K562 (cell line): ENCODE data around the gene SCARF2. TPM values are rescaled to one million over a fixed set of nuclear protein-coding genes. Genes with fewer than 3 reads are reported as not detected.

ENCODE experiments used
- CHD1 ChIP-seq: fragments of 200-600 bp; sonication (generic); IDR thresholded peaks from one replicate; pipeline ENCODE4 v1.6.1; 2012; ENCODE audit warnings: mild to moderate bottlenecking, moderate library complexity, low read length, inconsistent platforms
- DMBX1 ChIP-seq: fragments of 250-450 bp; sonication (Bioruptor Pico); IDR thresholded peaks from 2 replicates; pipeline ENCODE4 v1.8.0; 2022; ENCODE audit warnings: inconsistent platforms, mild to moderate bottlenecking, moderate library complexity, borderline replicate concordance
- ETV5 ChIP-seq: sonication (generic); formaldehyde crosslinking; IDR thresholded peaks from 2 replicates; pipeline ENCODE4 v1.4.0; 2020; ENCODE audit warnings: low read depth, mild to moderate bottlenecking, missing genetic modification reagents
- GTF2E2 ChIP-seq: fragments of 200-800 bp; sonication (Bioruptor generic); IDR thresholded peaks from 2 replicates; pipeline ENCODE4 v1.6.1; 2016; ENCODE audit warnings: missing genetic modification characterization, missing compliant biosample characterization
- HDAC2 ChIP-seq: fragments of 450-650 bp; IDR thresholded peaks from 2 replicates; pipeline ENCODE4 v1.6.1; 2016; ENCODE audit warnings: mild to moderate bottlenecking
- MECOM ChIP-seq: fragments of 250-450 bp; sonication (Bioruptor Pico); IDR thresholded peaks from 2 replicates; pipeline ENCODE4 v1.8.0; 2022; ENCODE audit warnings: inconsistent platforms
- NR2C2 ChIP-seq, 2 experiments: fragments of 200-800 bp in 1 of 2; sonication (Bioruptor generic) in 1 of 2; sonication (generic) in 1 of 2; formaldehyde crosslinking in 1 of 2; IDR thresholded peaks; 2 replicates each; pipeline versions ENCODE4 v1.6.1 to v1.8.0; 2016 to 2022; ENCODE audit warnings: mild to moderate bottlenecking in 1 of 2, missing compliant biosample characterization in 1 of 2, missing genetic modification characterization in 1 of 2, missing genetic modification reagents in 1 of 2
- SREBF2 ChIP-seq: sonication (generic); formaldehyde crosslinking; IDR thresholded peaks from 2 replicates; pipeline ENCODE4 v1.4.0; 2020; ENCODE audit warnings: mild to moderate bottlenecking, missing genetic modification reagents
- ZFP30 ChIP-seq: fragments of 250-450 bp; sonication (Bioruptor Pico); IDR thresholded peaks from 2 replicates; pipeline ENCODE4 v1.8.0; 2022; ENCODE audit warnings: moderate library complexity, mild to moderate bottlenecking, inconsistent platforms, borderline replicate concordance
- ZKSCAN1 ChIP-seq: fragments of 150-350 bp; IDR thresholded peaks from 2 replicates; pipeline ENCODE4 v1.6.1; 2016; ENCODE audit warnings: low read depth, low read length
- ZNF146 ChIP-seq: IDR thresholded peaks from one replicate; pipeline ENCODE4 v1.6.1; 2018; ENCODE audit warnings: missing compliant biosample characterization; ENCODE audit not compliant: unreplicated experiment
- ZSCAN32 ChIP-seq: fragments of 450-650 bp; formaldehyde crosslinking; IDR thresholded peaks from 2 replicates; pipeline ENCODE4 v1.4.0; 2020; ENCODE audit warnings: mild to moderate bottlenecking, moderate library complexity
- polyA plus RNA-seq, 8 experiments: library from polyadenylated mRNA; depleted of rRNA in 4 of 8; stranded (reverse) in 5 of 8; unstranded in 3 of 8; fragments of >200 nt; fragmentation: Nextera tagmentation in 2 of 8; fragmentation: Illumina TruSeq in 1 of 8; extraction: Ambion mirVana in 2 of 8; extraction: Trizol in 1 of 8; gene quantifications; 2 replicates each; pipeline versions ENCODE4 v1.2.1 to v1.2.3, GENCODE V29; 2011 to 2014; ENCODE audit warnings: inconsistent platforms in 1 of 8, missing spikeins in 1 of 8
- total RNA-seq, 7 experiments: library from RNA; depleted of rRNA in 6 of 7; stranded (reverse); fragments of >200 nt in 6 of 7; fragmentation: Illumina TruSeq in 2 of 7; extraction: Trizol in 2 of 7; gene quantifications; 2 replicates each; pipeline versions ENCODE4 v1.2.1 to v1.2.3, GENCODE V29; 2011 to 2021; ENCODE audit warnings: low replicate concordance in 1 of 7
- TF ChIP-seq, protein P1 (sequence below): fragments of 250-450 bp; sonication (Bioruptor Pico); IDR thresholded peaks from 2 replicates; pipeline ENCODE4 v1.4.0; 2020; ENCODE audit warnings: mild to moderate bottlenecking, moderate library complexity
- TF ChIP-seq, protein P2 (sequence below): sonication (generic); formaldehyde crosslinking; IDR thresholded peaks from 2 replicates; pipeline ENCODE4 v1.8.0; 2022; ENCODE audit warnings: mild to moderate bottlenecking, missing genetic modification reagents
- TF ChIP-seq, protein P3 (sequence below): fragments of 250-450 bp; sonication (Bioruptor Pico); IDR thresholded peaks from 2 replicates; pipeline ENCODE4 v1.4.0; 2020; ENCODE audit warnings: mild to moderate bottlenecking, moderate library complexity, borderline replicate concordance
- TF ChIP-seq, protein P4 (sequence below): sonication (generic); formaldehyde crosslinking; IDR thresholded peaks from 2 replicates; pipeline ENCODE4 v1.9.0; 2022; ENCODE audit warnings: mild to moderate bottlenecking, missing genetic modification reagents
- TF ChIP-seq, protein P5 (sequence below): sonication (generic); formaldehyde crosslinking; IDR thresholded peaks from 2 replicates; pipeline ENCODE4 v1.8.0; 2022; ENCODE audit warnings: missing genetic modification reagents, mild to moderate bottlenecking, moderate library complexity, borderline replicate concordance

SCARF2 gene
- total and polyA plus RNA-seq, 9 of the 15 experiments (the other 6 are each of a cell fraction or from before 2014, with no cell fraction given): 0.06 to 0.32 (median 0.21) TPM; not detected in 5

DNA sequence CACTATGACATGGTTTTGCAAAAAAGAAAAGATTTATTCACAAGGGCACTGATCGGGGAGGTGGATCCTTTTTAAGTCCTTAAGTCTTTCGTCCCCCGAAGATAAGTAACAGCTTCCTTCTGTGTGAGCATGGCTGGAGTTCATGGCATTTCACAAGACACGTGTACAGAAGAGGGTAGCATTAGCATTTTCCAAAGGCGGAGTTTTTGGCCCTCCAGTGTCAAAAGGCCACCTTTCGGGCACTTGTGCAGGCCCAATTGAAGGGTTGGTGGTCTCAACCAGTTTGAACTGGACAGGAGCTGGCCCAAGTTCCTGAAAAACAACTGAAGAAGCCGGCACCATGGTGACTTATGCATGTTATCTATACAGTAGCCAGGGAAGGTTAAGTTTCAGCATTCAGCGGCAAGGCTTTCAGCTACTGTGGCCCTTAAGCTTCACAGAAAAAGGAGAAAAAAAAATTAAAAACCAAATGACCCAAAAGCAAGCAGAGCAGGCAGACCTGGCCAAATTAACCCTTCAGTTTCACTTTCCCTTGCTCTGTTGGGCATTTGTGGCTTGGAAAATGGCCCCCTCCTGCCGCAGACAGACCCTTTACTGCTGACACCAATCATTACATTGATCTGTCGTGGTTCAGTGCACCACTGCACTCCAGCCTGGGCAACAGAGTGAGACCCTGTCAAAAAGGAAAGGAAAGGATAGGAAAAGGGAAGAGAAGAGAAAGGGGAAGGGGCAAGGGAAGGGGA, 25.0 kb downstream of the SCARF2 start (continued):
- TF ChIP-seq, protein P1, sequence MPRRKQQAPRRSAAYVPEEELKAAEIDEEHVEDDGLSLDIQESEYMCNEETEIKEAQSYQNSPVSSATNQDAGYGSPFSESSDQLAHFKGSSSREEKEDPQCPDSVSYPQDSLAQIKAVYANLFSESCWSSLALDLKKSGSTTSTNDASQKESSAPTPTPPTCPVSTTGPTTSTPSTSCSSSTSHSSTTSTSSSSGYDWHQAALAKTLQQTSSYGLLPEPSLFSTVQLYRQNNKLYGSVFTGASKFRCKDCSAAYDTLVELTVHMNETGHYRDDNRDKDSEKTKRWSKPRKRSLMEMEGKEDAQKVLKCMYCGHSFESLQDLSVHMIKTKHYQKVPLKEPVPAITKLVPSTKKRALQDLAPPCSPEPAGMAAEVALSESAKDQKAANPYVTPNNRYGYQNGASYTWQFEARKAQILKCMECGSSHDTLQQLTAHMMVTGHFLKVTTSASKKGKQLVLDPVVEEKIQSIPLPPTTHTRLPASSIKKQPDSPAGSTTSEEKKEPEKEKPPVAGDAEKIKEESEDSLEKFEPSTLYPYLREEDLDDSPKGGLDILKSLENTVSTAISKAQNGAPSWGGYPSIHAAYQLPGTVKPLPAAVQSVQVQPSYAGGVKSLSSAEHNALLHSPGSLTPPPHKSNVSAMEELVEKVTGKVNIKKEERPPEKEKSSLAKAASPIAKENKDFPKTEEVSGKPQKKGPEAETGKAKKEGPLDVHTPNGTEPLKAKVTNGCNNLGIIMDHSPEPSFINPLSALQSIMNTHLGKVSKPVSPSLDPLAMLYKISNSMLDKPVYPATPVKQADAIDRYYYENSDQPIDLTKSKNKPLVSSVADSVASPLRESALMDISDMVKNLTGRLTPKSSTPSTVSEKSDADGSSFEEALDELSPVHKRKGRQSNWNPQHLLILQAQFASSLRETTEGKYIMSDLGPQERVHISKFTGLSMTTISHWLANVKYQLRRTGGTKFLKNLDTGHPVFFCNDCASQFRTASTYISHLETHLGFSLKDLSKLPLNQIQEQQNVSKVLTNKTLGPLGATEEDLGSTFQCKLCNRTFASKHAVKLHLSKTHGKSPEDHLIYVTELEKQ (CRISPR knock-in tag): no peak
- TF ChIP-seq, protein P2, sequence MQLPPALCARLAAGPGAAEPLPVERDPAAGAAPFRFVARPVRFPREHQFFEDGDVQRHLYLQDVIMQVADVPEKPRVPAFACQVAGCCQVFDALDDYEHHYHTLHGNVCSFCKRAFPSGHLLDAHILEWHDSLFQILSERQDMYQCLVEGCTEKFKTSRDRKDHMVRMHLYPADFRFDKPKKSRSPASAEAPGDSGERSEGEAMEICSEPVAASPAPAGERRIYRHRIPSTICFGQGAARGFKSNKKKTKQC: no peak
- no peak for TF ChIP-seq NR2C2 (CRISPR knock-in tag; IDR thresholded peaks at IDR 0.05)
- TF ChIP-seq NR2C2 (tag; IDR thresholded peaks at IDR 0.05): no peak
- TF ChIP-seq ETV5: no peak
- TF ChIP-seq, protein P3, sequence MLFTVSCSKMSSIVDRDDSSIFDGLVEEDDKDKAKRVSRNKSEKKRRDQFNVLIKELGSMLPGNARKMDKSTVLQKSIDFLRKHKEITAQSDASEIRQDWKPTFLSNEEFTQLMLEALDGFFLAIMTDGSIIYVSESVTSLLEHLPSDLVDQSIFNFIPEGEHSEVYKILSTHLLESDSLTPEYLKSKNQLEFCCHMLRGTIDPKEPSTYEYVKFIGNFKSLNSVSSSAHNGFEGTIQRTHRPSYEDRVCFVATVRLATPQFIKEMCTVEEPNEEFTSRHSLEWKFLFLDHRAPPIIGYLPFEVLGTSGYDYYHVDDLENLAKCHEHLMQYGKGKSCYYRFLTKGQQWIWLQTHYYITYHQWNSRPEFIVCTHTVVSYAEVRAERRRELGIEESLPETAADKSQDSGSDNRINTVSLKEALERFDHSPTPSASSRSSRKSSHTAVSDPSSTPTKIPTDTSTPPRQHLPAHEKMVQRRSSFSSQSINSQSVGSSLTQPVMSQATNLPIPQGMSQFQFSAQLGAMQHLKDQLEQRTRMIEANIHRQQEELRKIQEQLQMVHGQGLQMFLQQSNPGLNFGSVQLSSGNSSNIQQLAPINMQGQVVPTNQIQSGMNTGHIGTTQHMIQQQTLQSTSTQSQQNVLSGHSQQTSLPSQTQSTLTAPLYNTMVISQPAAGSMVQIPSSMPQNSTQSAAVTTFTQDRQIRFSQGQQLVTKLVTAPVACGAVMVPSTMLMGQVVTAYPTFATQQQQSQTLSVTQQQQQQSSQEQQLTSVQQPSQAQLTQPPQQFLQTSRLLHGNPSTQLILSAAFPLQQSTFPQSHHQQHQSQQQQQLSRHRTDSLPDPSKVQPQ (CRISPR knock-in tag): no peak
- no peak; the same call in 1 of the 2 replicates for TF ChIP-seq HDAC2
- TF ChIP-seq ZFP30: no peak
- TF ChIP-seq MECOM (CRISPR knock-in tag): peak; percentile 25; the same call in 1 of the 2 replicates
- no peak for TF ChIP-seq CHD1
- no peak for TF ChIP-seq SREBF2 (CRISPR knock-in tag)
- TF ChIP-seq ZSCAN32 (CRISPR knock-in tag): no peak; the same call in 1 of the 2 replicates
- TF ChIP-seq DMBX1 (CRISPR knock-in tag): peak; percentile 51; the same call in 1 of the 2 replicates
- TF ChIP-seq, protein P4, sequence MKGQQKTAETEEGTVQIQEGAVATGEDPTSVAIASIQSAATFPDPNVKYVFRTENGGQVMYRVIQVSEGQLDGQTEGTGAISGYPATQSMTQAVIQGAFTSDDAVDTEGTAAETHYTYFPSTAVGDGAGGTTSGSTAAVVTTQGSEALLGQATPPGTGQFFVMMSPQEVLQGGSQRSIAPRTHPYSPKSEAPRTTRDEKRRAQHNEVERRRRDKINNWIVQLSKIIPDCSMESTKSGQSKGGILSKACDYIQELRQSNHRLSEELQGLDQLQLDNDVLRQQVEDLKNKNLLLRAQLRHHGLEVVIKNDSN (CRISPR knock-in tag): no peak; the same call in 1 of the 2 replicates
- TF ChIP-seq ZKSCAN1: no peak
- TF ChIP-seq GTF2E2: no peak
- no peak for TF ChIP-seq ZNF146
- TF ChIP-seq, protein P5, sequence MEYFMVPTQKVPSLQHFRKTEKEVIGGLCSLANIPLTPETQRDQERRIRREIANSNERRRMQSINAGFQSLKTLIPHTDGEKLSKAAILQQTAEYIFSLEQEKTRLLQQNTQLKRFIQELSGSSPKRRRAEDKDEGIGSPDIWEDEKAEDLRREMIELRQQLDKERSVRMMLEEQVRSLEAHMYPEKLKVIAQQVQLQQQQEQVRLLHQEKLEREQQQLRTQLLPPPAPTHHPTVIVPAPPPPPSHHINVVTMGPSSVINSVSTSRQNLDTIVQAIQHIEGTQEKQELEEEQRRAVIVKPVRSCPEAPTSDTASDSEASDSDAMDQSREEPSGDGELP (CRISPR knock-in tag): no peak; the same call in 1 of the 2 replicates
